Thoracic aorta (tissue), 2 donors: ENCODE results near the gene SMKR1. TPM values are rescaled to one million over a fixed set of nuclear protein-coding genes. Genes with fewer than 3 reads are reported as not detected.

ENCODE experiments used
- ATAC-seq: fragments of 150-250 bp; one replicate; pipeline ENCODE4 v1.8.0; 2017; ENCODE audit warnings: low read depth; ENCODE audit not compliant: insufficient number of reproducible peaks, low FRiP score
- DNase-seq: peaks from one replicate; pipeline ENCODE4 v3.0.0-alpha.2; 2020; ENCODE audit warnings: low spot score
- H3K27ac ChIP-seq, 2 donors: fragments of 200-600 bp; sonication (generic); 1 replicate in 1 of 2; 2 replicates in 1 of 2; pipeline ENCODE4 v1.5.1; 2016; ENCODE audit warnings: mild to moderate bottlenecking in 2 of 2, moderate library complexity in 2 of 2
- H3K27me3 ChIP-seq: fragments of 200-600 bp; sonication (generic); replicated peaks from 2 replicates; pipeline ENCODE4 v1.6.0; 2016; ENCODE audit warnings: mild to moderate bottlenecking; ENCODE audit not compliant: insufficient read depth
- H3K36me3 ChIP-seq: fragments of 200-600 bp; sonication (generic); one replicate; pipeline ENCODE4 v1.5.1; 2016
- H3K4me1 ChIP-seq, 2 donors: fragments of 200-600 bp; sonication (generic); 1 replicate in 1 of 2; 2 replicates in 1 of 2; pipeline versions ENCODE4 v1.5.1 to v1.6.0; 2016; ENCODE audit warnings: low read depth in 2 of 2, mild to moderate bottlenecking in 1 of 2; ENCODE audit not compliant: control insufficient read depth in 1 of 2
- H3K4me3 ChIP-seq: fragments of 200-600 bp; sonication (generic); 2 replicates; pipeline ENCODE4 v1.5.1; 2016; ENCODE audit warnings: mild to moderate bottlenecking
- H3K9me3 ChIP-seq: fragments of 200-600 bp; sonication (generic); 2 replicates; pipeline ENCODE4 v1.5.1; 2016
- total RNA-seq, 2 donors: library from RNA; depleted of rRNA; stranded (reverse); fragments of >200 nt; gene quantifications; one replicate each; pipeline versions ENCODE4 v1.1.0 to v1.2.3, GENCODE V29; 2016
- TF ChIP-seq, protein P1 (sequence below): fragments of 200-600 bp; sonication (generic); IDR thresholded peaks from one replicate; pipeline ENCODE4 v1.5.1; 2019; ENCODE audit warnings: antibody characterized with exemption

SMKR1 gene
- total RNA-seq, 2 donors from 2014 or later = not detected

DNA sequence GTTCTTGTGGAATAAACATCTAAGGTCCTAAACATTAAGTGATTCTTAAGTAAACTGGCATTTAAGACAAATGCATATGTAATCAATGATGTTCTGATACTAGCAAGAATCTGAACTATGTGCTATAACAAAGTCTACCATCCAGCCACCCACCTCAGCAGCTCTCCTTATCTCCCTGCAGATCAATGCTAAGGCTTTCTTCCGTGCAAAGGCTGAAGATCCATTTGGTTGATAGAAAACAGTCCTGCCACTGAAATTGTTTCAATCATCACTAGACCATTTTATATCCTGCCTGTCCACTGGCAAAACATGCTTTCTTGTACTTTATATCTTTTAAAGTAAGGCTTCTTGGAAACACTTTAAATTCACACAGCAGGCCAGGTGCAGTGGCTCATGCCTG is 6.3 kb upstream of the SMKR1 start:
- H3K4me1 ChIP-seq = no peaks in the 10 kb centered on the region
- TF ChIP-seq, protein P1, sequence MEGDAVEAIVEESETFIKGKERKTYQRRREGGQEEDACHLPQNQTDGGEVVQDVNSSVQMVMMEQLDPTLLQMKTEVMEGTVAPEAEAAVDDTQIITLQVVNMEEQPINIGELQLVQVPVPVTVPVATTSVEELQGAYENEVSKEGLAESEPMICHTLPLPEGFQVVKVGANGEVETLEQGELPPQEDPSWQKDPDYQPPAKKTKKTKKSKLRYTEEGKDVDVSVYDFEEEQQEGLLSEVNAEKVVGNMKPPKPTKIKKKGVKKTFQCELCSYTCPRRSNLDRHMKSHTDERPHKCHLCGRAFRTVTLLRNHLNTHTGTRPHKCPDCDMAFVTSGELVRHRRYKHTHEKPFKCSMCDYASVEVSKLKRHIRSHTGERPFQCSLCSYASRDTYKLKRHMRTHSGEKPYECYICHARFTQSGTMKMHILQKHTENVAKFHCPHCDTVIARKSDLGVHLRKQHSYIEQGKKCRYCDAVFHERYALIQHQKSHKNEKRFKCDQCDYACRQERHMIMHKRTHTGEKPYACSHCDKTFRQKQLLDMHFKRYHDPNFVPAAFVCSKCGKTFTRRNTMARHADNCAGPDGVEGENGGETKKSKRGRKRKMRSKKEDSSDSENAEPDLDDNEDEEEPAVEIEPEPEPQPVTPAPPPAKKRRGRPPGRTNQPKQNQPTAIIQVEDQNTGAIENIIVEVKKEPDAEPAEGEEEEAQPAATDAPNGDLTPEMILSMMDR = no peak
- no peaks in the 10 kb centered on the region for H3K36me3 ChIP-seq
- no peaks in the 10 kb centered on the region for H3K9me3 ChIP-seq
- H3K27me3 ChIP-seq = no peaks in the 10 kb centered on the region
- DNase-seq (no peak), ATAC-seq (no peak)
- H3K27ac ChIP-seq = no peak overlapping the region
- H3K4me3 ChIP-seq = no peak overlapping the region

DNA sequence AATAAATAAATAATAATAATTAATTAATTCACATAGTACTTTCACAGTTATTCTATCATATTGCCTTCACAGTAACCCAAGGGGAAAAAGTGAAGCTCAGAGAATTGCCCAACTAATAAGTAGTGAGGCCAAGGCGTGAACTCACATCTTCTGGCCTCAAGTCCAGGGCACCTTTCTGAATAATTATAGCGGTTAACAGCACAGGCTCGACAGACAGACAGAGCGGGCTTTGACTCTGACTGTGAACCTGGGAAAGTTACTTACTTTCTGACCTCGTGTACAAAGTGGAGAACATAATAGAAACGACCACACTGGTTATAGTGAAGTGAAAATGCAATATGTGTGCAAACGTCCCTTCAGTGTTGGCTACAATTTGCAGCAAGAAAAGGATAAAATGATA is 5.7 kb upstream of the SMKR1 start:
- no peaks in the 10 kb centered on the region for H3K27me3 ChIP-seq
- H3K4me3 ChIP-seq = no peak overlapping the region
- no peak overlapping the region for H3K27ac ChIP-seq
- no peak for ATAC-seq
- DNase-seq = no peak
- H3K36me3 ChIP-seq = no peaks in the 10 kb centered on the region
- no peaks in the 10 kb centered on the region for H3K9me3 ChIP-seq
- H3K4me1 ChIP-seq = no peaks in the 10 kb centered on the region
- TF ChIP-seq, protein P1 = no peak

DNA sequence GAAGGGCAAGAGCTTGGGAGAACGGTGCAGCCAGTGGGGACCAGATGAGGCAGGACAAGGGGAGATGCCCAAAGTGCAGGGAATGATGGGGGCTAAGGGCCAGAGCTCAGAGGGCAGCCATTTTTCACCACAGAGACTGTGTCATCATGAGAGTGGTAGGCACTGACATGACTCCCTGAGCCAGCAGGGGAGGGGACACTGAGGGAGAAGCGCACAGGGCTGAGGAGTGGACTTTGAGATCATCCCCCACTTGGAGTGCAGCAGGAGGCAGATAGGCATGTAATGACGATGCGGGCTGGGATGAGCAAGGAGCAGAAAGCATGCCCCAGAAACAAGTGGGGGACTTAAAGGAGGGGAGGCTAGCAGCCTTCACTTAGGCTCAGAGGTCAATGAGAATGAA is 5.2 kb upstream of the SMKR1 start:
- ATAC-seq = no peak
- TF ChIP-seq, protein P1 = no peak
- H3K4me3 ChIP-seq = no peak overlapping the region
- H3K4me1 ChIP-seq = no peaks in the 10 kb centered on the region
- no peaks in the 10 kb centered on the region for H3K27me3 ChIP-seq
- H3K9me3 ChIP-seq = no peaks in the 10 kb centered on the region
- H3K27ac ChIP-seq = no peak overlapping the region
- H3K36me3 ChIP-seq = no peaks in the 10 kb centered on the region
- no peak for DNase-seq

DNA sequence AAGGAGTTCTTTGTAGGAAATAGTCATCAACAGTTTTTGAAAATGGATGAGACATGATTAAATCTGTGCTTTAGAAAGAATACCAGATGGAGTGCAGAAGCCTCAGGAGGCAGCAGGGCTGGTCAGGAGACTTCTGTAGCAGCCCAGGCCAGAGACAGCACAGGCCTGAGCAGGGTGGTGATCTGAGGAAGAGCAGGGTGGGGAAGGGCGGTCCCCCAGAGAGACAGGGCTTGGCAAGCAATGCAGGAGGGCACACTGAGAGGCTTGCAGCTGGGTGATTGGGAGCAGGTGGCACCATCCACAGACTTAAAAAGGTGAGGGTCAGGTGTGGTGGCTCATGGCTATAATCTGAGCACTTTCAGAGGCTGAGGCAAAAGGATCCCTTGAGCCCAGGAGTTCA is 4.3 kb upstream of the SMKR1 start:
- no peaks in the 10 kb centered on the region for H3K9me3 ChIP-seq
- TF ChIP-seq, protein P1 = no peak
- no peak for DNase-seq
- peaks cover 3 to 5% of the 10 kb centered on the region in 2 donors for H3K4me1 ChIP-seq
- no peaks in the 10 kb centered on the region for H3K27me3 ChIP-seq
- ATAC-seq = no peak
- no peaks in the 10 kb centered on the region for H3K36me3 ChIP-seq
- H3K27ac ChIP-seq = no peak overlapping the region
- H3K4me3 ChIP-seq = no peak overlapping the region

DNA sequence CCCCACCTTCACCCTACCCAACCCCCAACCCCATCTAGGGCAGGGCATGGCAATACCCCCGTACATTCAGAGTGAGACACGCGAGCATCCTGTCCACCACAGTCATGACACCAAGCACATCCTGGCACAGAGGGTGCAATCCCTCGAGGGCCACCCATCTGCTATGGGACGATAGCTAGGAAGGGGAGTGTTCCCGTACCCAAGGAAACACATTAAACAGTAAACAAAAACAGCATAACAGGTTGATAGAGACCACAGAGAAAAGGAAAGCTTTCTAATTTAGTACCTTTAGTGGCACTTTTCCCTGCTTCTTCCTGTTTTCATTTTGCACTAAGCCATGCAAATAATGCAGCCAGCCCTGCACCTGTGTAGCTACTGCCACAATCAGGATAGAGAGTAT is 2.3 kb upstream of the SMKR1 start:
- H3K27me3 ChIP-seq = no peaks in the 10 kb centered on the region
- no peaks in the 10 kb centered on the region for H3K9me3 ChIP-seq
- TF ChIP-seq, protein P1 = no peak
- no peak for ATAC-seq
- DNase-seq = no peak
- H3K36me3 ChIP-seq = no peaks in the 10 kb centered on the region
- H3K27ac ChIP-seq = no peak overlapping the region
- no peak overlapping the region for H3K4me3 ChIP-seq
- H3K4me1 ChIP-seq = peaks cover 3 to 8% of the 10 kb centered on the region in 2 donors
